ENCODE measurements around the gene USP24. TPM values are rescaled to one million over a fixed set of nuclear protein-coding genes. Genes with fewer than 3 reads are reported as not detected.
"Not testable (repeated sequence)": the region's sequence is repeated elsewhere in the genome, so short reads cannot be mapped to it uniquely, and the experiment has no call there.

Gene USP24
- total RNA-seq, 1 donor from 2014 or later = 93.9 TPM

DNA sequence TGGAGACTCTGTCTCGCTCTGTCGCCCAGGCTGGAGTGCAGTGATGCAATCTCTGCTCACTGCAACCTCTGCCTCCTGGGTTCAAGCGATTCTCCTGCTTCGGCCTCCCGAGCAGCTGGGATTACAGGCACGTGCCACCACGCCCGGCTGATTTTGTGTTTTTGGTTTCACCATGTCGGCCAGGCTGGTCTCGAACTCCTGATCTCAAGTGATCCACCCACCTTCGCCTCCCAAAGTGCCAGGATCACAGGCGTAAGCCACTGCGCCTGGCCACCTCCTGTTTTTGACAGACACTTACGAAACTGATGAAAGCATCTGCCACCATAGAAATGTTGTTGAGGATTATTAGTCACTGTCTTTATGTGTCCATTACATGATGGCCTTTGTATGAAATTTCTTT, 106.2 kb downstream of the USP24 start:
- DNase-seq = not testable (repeated sequence)

DNA sequence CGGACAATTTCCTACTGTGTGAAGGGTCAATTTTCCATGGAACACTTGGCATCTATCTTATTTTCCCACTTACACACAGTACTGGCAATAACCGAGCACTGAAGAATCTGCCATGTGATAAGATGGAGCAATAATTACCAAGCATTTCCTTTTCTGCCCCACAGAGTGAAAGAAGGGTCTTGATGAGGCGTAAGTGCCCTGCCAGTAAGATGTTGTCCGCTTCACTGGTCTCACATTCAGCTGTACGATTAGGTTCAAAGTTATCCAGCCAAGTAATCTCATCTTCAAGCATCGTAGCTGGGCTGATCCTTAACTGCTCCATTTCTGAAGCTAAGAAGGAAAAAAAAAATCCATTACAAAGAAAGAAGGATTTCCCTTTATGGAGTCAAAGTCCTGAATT, 108.1 kb downstream of the USP24 start:
- DNase-seq = no peak

DNA sequence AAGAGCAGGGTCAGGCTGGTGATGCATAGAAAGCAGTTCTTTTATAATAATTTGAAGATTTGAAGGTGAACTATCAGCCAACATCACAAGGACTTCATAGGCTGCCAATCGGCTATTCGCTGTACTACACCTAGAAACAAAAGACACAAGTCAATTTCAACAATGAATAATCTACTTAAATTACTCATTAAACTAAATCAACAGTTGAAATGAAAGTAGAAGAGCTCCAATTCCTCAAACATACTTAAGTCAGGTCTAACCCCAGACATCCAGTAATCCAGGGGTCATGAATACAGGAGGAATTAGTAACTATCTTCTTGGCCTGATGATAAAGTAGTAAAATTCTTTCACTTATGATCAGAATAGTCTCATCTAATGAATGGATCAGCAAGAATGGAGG, 111.3 kb downstream of the USP24 start:
- no peak for DNase-seq

DNA sequence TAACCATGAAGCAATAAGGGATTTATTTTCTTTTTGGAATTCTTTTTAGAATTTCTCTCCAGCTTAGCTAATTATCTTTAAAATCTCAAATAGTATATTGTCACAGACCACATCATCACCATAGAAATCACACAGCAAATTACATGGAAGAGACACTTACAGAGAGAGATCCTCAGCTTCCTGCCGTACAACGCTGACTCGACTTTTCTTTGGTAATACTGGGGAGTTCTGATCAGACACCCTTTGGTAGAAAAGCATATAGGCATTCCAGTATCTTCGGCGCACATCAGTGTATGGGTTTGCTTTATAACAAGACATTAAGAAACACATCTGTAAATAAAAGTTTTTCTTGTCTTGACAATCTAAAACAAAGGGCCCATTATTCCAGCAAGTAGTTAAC, 120.1 kb downstream of the USP24 start:
- no peak for DNase-seq

DNA sequence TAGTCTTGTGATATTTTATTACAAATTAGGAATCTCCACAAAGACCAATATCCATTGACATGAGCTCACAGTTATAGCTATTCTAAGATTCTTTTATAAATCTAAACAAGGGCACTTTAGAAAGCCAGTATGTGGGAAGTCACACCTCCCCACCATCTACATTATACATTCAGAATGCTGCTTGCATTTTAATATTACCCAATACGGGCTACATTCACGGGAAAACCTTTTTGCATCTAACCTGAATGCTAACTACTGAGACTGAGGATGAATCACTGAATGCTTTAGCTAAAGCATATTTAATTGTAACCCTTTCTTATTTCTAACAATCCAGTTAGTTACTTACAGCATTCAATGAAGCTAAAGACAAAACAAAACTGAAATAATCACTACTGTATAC, 122.7 kb downstream of the USP24 start:
- DNase-seq = no peak

DNA sequence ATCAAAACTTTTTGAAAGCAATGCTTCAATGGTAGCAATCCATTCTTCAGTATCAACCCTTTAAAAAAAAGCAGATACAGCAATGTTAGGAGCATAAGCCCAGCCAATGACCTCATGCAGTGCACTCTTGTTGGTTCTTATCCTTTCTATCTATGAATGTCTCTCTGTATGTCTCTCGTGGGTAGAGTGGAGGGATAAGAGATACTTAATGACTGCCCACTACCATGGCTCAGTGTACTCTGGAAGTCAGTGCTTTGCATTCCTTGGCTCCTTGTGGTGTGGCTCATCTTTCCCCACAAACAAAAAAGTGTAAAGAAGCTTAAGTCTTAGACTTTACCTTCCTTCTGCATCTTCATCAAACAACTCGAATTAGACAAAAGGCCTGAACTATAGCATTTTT, 125.5 kb downstream of the USP24 start:
- DNase-seq = no peak

DNA sequence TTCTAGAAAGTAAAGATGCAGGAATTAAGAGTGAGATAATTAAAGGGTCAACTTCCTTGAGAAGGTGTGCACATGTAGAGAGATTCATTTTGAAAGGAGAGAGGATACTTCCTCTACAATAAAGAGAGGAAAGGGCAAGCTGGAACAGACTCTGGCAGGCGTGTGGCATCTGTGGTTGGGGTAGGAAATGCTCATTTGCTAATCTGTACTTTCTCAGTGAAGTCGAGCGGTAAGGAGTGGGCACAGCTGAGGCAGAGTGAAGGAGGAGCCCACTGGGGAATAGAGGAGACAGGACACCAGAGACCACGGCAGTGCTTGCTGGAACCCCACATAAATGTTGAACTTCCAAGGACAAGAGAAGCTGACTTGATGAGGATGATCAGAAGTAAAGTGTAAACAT, 126.8 kb downstream of the USP24 start:
- no peak for DNase-seq

DNA sequence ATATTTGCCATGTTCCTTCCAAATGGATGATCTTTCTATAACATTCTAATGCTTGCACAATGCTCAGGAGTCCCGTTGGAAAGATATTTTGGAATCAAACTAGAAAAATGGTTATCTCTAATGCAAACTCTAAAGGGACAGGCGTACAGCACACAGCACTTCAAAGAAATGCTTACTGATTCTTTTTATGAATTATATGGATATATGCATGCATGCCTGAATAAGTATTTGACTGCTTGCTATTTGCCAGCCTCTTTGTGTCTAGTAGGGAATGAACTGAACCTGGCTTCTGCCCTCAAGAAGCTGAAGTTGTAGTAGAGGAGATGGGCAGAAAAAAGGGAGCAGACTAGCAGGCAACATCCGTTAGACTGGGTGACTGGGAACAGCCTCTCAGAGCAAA, 127.7 kb downstream of the USP24 start:
- DNase-seq = no peak

DNA sequence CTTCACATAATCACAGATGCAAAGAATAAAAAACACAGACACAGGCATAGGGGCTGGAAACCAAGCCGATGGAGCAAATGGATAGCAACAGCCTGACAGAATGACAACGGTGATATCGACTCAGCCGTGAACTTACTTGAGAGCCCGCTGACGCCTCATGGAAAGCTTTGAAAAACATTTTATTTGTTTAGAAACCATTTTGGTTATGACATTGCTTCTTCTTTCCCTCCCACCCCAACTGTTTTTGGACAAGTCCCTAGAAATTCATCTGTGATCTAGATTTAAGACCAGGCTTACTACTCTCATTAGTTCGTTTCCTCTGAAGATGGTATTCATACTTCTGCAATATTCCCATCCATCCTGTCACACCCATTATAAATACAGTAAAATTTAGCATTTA, 130.9 kb downstream of the USP24 start:
- no peak for DNase-seq

DNA sequence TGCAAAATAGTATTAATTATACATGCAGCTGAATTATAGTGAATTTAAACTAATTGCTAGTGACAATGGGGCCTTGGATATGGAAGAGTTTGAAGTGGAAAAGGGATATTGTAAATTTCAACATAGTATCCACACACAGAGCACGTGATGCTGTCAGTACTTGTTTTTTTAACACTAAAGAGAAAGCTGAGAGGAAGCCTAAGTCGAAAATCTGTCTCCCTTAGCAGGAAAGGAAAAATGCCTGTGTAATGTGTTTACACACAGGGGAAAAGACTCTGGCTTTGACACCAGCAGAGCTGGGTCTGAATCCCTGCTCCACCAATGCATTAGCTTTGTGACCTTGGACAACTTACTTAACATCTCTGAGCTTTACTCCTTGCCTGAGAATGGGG, 133.3 kb downstream of the USP24 start:
- DNase-seq = no peak

DNA sequence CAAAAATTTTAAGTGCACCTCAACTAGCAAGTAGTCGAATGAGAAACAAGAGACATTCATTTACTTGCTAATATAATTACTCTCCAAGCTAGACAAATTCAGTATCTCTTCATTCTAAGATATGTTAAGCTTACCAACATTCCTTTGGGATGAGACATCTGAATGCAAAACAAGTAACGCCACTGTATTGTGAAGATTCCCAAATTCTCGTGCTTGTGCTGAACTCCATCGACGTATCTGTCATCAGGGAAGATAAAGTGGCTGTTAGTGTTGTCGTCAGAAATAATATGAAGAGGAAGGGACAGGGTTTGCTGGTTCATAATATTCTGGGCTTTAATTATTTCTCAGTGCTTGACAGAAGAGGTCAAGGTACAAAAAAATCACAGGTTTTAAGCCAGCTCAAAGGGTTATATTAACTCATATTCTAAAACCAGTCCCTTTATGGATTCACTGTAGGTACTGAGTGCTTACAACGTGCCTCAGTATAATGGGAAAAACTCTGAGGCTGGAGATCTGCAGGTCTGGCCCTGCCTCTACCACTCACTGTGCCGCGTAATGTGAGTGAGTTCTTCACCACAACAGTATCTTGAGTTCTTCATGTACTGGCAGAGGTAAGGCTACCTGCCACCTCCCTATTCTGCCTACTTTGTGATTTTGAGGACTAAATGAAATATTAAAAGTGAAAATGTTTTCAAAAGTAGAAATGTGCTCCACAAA, 133.8 kb downstream of the USP24 start:
- DNase-seq = no peak

DNA sequence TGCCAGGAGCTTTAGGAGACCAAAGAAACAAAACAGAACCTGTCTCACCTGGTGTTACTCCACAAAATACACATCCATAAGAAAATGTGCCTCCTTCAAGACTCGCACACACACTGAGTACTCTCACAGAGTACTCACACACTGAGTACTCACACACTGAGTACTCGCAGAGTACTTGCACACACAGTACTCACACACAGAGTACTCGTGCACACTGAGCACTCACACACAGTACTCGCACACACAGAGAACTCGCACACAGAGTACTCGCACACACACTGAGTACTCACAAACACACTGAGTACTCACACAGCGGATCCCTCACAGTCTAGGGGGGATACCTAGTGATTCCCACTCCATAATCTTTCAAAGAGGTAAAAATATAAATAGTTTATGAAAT, 135.5 kb downstream of the USP24 start:
- no peak for DNase-seq

DNA sequence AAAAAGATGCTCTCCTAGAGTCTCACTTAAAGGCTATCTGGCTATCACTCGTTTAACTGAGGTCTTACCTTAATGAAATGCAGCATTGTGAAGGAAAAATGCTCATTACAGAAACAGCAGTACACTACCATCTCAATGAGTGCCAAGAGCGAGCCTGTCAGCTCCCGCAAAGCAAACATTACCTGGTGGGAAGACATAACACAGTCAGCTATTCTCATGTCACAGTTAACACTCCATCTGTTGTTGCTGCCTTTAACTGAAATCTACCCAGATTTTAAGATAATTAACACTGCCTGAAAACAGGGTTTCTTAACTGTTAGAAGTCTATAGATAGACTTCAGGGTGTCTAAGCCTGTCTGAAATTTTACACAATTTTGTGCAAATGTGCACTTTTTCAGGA, 136.7 kb downstream of the USP24 start:
- DNase-seq = no peak

DNA sequence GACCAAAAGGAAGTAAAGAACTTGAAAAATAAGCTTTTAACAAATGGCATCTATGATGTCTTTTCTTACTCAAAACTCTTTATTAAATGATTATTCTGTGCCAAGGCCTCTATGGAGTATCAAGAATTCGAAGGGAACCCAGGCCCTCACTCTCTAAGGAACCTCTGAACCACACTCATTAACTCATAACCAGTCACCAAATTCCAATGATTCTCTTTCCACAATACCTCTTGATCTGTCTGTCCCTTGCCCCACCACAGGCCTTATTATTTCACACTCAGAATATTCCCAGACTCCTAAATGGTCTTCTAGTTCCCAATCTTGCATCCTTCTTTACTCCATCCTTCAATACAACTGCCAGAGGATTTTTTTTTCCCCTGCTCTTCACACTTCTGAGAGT, 138.8 kb downstream of the USP24 start:
- no peak for DNase-seq

DNA sequence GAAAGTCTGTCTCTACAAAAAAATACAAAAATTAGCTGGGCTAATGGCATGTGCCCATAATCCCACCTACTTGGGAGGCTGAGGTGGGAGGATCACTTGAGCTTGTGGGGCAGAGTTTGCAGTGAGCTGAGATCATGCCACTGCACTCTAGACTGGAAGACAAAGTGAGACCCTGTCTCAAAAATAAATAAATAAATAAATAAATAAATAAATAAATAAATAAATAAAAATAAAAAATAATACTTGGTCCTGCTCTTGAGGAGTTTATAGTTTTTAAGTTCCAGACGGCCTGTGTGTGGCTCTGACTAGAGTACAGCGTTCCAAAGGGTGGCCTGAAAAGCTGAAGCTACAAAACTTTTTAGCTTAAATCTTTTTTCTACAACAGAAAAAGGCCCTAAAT, 140.7 kb downstream of the USP24 start:
- DNase-seq = no peak

DNA sequence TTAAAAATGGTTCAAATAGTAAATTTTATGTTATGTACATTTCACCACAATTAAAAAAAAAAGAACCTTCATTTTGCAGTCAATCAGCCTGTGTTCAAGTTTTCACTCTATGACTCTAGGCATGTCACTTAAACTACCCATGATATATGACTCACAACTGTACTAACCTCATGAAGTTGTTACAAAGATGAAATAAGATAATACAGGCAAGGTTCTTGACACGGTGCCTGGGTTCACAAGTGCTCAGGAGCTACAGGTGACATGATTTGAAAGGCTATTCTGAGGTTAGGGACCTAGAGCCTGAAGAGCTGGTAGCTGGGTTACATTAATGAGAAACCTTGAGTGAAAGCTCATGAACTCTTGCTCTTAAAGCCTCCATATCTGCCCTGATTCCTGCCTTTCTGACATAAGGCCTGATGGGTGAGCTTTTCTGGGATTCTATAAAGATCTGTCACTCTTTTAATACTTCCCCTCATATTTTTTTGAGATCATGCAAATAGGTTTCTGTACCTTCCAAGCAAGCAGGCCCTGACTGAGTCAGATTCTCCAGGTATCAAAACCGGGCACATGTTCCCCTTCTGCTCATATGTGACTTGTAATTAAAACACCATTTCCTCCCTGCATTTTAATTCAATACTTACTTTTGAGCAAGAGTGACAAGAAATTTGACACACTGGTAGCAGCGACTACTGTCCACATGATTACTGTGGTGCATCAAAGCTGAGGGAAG, 141.8 kb downstream of the USP24 start:
- no peak for DNase-seq

DNA sequence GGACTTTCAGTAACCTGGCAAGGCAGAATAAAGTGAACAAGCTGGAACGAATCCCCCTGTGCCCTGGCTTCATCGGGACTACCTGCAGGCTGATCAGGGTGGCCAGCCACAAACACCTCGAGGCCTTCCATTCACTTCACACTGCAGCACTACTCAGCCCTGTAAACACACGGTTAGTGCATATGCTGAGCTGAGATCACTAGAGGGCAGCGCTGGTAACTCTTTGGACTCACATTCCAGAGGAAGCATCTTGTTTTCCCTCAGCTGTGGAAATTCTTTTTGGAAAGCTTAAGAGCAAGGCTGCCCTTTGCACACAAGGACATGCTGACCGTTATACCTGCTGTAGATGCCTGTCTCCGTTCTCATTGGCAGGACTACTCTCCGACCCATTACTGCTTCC, 143.7 kb downstream of the USP24 start:
- DNase-seq = no peak

DNA sequence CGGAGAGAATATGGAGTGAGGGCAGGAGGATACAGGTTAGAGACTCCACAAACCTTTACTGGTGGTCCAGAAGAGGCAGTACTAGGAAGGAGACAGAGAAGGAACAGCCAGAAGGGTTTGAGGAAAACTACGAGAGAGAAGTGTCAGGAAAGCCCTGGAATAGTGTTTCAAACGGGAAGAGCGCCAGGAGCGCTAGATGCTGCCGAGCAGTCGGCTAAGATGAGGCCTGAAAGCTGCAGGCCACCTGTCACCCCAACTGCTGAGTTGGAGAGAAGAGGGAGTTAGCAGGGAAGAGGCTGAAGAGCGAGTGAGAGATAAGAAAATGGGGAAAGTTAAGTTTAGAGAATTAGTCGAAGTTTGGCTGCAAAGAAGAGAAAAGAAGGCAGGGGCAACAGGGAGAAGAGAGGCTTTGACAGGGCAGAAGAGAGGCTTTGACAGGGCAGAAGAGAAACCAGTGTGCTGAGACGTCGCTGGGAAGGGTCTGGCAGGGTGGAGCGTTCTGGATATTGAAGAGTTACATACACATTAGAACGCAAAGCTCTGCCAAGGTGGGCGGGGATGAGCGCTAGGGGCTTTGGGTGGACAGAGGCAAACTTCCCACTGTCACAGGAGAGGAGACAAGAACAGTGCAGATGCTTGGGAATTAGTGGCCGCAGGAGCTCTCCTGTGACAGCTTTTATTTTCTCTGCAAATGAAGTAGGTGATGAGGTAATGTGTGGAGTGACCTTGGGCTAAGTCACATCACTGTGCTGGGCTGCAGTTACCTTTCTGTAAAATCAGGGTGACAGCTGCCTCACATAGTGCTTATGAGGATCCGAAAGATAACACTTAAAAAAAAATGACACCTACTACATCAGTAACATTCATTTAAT, 144.6 kb downstream of the USP24 start:
- DNase-seq = no peak

DNA sequence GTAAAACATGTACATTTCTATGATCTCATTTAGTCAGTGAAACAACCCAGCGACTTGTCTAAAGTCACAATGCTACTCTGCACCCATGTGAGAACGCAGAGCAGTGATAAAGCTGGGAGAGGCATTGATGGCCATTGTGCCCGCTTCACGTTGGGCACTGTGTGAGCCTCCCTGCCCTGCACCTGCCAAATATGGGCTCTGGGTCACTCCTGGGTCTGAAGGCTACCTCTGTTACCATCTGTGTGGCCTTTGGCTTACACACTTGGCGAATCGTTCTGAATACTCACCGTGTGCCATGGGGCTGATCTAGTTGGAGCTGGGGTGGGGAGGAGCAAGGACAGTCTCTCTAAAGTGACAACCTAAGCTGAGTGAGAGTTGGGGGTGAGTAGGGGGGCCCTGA, 145.9 kb downstream of the USP24 start:
- DNase-seq = no peak

DNA sequence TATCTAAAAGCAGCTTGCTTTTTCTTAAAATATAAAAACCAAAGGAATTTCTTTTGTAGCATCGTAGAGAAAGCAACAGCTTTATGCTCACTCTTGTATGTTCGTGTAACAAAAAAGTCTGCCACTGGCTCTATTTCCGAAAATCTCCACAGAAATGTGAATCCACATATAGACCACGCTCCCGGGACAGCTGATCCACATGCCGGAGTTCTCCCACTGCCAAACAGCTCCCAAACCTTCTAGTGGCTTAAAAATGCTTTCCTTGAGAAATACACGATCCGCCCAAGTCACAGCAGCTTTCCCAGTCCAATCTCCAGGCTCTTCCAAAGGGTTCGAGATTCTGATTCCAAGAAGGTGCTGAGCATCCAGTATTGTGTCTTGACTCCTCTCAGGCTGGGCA, 146.5 kb downstream of the USP24 start:
- no peak for DNase-seq

DNA sequence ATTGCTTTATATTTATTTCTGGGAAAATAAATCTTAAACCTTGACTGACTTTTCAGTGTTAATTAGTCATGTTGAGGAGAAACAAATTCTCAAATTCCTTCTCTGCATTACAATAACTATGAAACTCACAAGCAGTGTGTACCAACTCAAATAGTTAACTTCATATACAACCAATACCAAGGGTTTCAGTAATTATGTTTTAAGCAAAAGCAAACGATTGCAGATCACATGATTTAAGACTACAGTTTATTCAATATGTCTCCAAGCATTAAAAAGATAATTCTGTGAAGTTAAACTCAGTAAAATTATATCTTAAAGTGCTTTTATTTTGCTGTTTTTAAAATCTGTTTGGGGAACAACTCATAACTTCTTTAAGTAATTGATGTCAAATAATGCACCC, 147.2 kb downstream of the USP24 start:
- DNase-seq = no peak

DNA sequence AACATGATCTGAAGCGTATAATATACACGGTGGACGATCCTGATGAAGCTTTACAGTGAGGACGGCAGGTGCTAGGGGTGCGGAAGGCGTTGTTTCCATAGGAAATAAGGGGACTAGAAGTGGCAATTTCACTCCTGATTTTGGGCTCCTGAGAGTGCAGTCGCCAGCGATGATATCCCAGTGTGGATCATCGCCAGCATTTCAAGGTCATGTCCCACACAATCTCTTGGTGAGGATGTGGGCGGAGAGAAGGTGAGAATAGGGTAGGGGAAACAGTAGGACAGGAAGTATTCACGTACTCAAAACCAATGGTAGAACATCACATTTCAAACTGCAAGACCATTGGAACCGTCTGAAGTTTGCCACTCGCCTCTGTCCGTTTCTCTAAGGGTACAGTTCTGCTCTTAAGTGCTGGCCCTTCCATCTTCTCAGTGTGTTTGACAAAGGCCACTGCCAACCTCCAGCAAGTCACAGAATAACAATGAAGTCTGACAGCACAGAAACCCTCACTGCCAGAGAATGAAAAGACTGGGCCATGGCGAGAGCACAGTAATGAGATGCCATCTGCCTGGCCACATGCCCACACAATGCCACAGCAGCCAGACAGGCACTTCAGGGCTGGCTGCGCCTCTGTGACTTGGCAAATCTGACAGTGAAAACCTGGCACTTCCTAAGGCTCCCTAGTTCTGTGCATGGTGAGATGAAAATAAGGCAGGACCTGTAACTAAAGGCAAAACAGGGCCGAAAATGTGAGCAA, 148.0 kb downstream of the USP24 start:
- DNase-seq = peak; percentile 77

DNA sequence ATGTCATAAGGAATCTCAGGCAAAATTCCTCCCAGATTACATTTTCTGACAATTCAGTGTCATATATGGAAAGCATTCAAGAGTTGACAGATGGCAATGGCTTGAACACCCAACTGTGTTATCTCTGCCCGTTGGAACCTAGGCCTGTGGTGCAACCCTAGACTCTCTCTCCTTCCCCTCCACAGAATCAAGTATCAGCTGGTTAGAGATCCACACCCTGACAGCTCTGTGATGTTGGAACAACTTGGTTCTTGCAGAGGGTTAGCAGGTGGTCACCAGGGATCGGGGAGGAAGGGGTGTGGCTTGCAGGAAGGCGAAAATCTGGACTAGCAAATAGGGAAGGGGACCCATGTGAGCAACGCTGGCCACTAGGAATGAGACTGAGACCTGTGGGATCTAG, 149.5 kb downstream of the USP24 start:
- DNase-seq = no peak

Measured in occipital lobe (tissue), 2 donors.